ENCODE results near the gene COL5A1. TPM values are rescaled to one million over a fixed set of nuclear protein-coding genes. Genes with fewer than 3 reads are reported as not detected.

The COL5A1 gene
- total RNA-seq, 1 donor from 2014 or later = 28.9 TPM

GRCh38 chr9:134594078-134594941 lies 47.3 kb upstream of the COL5A1 start:
- TF ChIP-seq, protein P1, sequence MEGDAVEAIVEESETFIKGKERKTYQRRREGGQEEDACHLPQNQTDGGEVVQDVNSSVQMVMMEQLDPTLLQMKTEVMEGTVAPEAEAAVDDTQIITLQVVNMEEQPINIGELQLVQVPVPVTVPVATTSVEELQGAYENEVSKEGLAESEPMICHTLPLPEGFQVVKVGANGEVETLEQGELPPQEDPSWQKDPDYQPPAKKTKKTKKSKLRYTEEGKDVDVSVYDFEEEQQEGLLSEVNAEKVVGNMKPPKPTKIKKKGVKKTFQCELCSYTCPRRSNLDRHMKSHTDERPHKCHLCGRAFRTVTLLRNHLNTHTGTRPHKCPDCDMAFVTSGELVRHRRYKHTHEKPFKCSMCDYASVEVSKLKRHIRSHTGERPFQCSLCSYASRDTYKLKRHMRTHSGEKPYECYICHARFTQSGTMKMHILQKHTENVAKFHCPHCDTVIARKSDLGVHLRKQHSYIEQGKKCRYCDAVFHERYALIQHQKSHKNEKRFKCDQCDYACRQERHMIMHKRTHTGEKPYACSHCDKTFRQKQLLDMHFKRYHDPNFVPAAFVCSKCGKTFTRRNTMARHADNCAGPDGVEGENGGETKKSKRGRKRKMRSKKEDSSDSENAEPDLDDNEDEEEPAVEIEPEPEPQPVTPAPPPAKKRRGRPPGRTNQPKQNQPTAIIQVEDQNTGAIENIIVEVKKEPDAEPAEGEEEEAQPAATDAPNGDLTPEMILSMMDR (IDR thresholded peaks at IDR 0.05; ENCODE audit: partially characterized antibody, unreplicated experiment) = no peak
- H3K27ac Mint-ChIP-seq (ENCODE audit: unreplicated experiment) = no peak overlapping the region
- no peaks in the 10 kb centered on the region for H3K27me3 Mint-ChIP-seq (ENCODE audit: unreplicated experiment)
- H3K4me1 Mint-ChIP-seq (ENCODE audit: low read depth, unreplicated experiment) = no peaks in the 10 kb centered on the region
- peaks cover 5% of the 10 kb centered on the region for H3K36me3 Mint-ChIP-seq (ENCODE audit: unreplicated experiment)
- peaks cover 7% of the 10 kb centered on the region for H3K9me3 Mint-ChIP-seq (ENCODE audit: unreplicated experiment)
- no peak for DNase-seq
- no peak overlapping the region for H3K4me3 Mint-ChIP-seq (ENCODE audit: unreplicated experiment)

DNA sequence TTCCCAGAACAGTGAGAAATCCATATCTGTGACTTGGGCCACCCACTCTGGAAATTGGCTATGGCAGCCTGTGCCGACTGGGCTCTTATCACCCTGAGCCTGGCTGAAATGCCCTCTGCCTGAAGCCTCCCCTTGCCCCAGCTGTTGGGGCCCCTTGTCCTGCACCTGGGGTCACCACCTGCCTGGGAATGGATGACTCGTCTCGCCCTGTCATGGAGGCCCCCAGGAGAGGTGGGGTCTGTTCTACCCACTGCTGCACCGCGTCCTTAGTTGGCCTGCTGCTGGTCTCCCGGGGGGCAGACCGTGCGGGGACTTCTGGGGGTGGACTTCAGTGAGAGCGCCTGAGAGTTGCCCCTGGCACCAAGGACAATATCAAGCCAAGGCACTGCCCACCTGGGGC lies 46.6 kb upstream of the COL5A1 start:
- Mint-ChIP-seq H3K4me1 (ENCODE audit: low read depth, unreplicated experiment) (no peaks in the 10 kb centered on the region), H3K4me3 (ENCODE audit: unreplicated experiment) (no peak overlapping the region), H3K27ac (ENCODE audit: unreplicated experiment) (no peak overlapping the region), H3K27me3 (ENCODE audit: unreplicated experiment) (no peaks in the 10 kb centered on the region), H3K36me3 (ENCODE audit: unreplicated experiment) (peaks cover 5% of the 10 kb centered on the region), H3K9me3 (ENCODE audit: unreplicated experiment) (peaks cover 4% of the 10 kb centered on the region)
- TF ChIP-seq, protein P1 (IDR thresholded peaks at IDR 0.05; ENCODE audit: partially characterized antibody, unreplicated experiment) = no peak
- DNase-seq = no peak

DNA sequence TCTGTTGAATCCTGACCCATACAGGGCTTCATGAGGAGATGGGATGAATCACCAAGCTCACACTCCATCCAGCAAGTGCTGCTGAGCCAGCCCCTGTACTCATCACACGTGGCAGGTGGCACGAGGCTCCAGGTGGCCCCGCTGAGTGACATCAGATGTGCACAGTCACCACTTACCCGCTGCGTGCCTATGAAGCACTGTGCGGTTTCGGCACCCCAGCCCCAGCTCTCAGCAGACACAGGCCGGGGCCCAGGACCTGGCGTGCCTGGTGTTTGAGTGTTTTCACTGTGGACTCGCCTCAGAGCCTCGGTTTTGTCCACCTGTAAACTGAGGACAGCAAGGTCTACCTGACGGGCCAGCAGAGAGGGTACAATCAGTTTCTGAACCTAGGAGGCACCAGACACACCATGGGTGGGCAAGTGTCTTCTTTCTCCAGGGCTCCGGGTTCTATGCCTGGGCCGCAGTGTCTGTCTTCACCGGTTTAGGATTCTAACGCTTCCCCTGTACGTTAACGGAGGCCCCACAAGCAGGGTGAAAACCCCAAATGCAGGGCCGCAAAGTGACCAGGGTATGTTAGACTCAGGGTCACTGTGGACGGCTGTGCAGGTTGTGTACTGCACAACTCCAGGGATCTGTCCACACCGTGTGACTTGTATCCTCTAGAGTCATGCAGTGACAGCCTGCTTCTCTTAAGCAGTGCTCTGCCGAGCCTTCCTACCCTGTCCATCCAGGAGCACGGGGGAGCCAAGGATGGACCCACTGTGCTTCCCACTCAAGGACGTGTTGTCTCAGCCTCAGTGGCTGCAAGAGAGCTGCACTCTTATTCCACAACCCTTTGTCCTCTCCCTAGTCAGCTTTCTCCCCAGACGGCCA lies 44.3 kb upstream of the COL5A1 start:
- Mint-ChIP-seq H3K4me3 (ENCODE audit: unreplicated experiment) (no peak overlapping the region), H3K4me1 (ENCODE audit: low read depth, unreplicated experiment) (no peaks in the 10 kb centered on the region), H3K9me3 (ENCODE audit: unreplicated experiment) (peaks cover 4% of the 10 kb centered on the region)

DNA sequence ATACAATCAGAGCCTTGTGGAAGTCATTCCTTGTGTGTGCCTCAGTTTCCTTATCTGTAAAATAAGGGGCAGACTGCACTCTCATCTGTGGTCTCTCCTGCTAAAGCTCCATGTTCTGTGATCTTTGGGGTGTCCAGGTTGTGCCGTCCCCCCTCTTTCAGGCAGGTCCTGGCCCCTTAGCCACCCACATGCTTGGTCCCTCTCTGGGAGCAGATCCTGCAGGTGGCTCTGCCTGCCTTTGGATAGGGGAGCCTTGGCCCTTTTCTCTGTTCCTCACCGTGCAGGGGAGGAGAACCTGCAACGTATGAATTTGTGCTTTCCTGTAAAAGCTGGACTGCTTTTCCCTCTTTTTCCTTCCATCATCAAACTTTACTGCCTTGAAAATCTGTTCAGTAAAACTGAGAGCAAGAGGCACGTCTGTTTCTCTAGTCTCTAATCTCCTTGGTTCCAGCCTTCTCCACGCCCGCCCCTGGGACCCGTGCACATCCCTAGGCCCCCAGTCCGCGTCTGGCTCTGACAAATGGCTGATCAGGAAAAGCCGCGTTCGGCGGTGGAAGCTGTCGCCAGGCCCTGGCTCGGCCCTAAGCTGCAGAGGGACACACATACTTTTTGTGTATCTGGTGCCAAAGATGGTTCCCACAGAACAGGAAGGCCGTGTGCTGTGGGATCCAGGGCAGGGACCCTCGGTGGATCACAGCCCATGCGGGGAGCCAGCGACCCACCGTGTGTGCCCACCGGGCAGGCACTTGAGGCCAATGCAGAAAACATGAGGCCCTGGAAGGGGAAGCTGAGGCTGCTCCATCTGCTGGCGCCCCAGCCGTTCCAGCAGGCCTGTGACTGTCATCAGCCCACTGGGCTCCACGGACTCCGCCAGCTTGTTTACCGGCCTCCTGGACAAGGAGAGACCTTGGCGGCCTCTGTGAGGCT lies 43.4 kb upstream of the COL5A1 start:
- Mint-ChIP-seq H3K27ac (ENCODE audit: unreplicated experiment) (no peak overlapping the region), H3K36me3 (ENCODE audit: unreplicated experiment) (peaks cover 5% of the 10 kb centered on the region), H3K9me3 (ENCODE audit: unreplicated experiment) (peaks cover 4% of the 10 kb centered on the region), H3K27me3 (ENCODE audit: unreplicated experiment) (no peaks in the 10 kb centered on the region), H3K4me3 (ENCODE audit: unreplicated experiment) (no peak overlapping the region), H3K4me1 (ENCODE audit: low read depth, unreplicated experiment) (no peaks in the 10 kb centered on the region)
- no peak for DNase-seq
- TF ChIP-seq, protein P1 (IDR thresholded peaks at IDR 0.05; ENCODE audit: partially characterized antibody, unreplicated experiment) = no peak

More for the DNA sequence above, 44.3 kb upstream of the COL5A1 start:
- TF ChIP-seq, protein P1 (IDR thresholded peaks at IDR 0.05; ENCODE audit: partially characterized antibody, unreplicated experiment) = no peak
- Mint-ChIP-seq H3K36me3 (ENCODE audit: unreplicated experiment) (peaks cover 5% of the 10 kb centered on the region), H3K27me3 (ENCODE audit: unreplicated experiment) (no peaks in the 10 kb centered on the region), H3K27ac (ENCODE audit: unreplicated experiment) (no peak overlapping the region)
- no peak for DNase-seq

All from glutamatergic neuron (in vitro differentiated cells).